NT2/D1 (cell line): ENCODE measurements around the gene CUZD1.

Experiments used
- SUZ12 ChIP-seq: IDR thresholded peaks from 2 replicates; pipeline ENCODE4 v1.6.1; 2011; ENCODE audit not compliant: insufficient read length, insufficient read depth; ENCODE audit errors: extremely low read depth
- YY1 ChIP-seq: IDR thresholded peaks from 2 replicates; pipeline ENCODE4 v1.6.1; 2011; ENCODE audit not compliant: insufficient read length, insufficient read depth

GRCh38 chr10:122847782-122848604, 2.3 kb upstream of the CUZD1 start:
- TF ChIP-seq SUZ12 (no peak), YY1 (no peak)
